Keratinocyte (primary cell): ENCODE data around the gene SMPD3. TPM values are rescaled to one million over a fixed set of nuclear protein-coding genes. Genes with fewer than 3 reads are reported as not detected.

ENCODE experiments used
- DNase-seq: peaks from one replicate; pipeline ENCODE4 v3.0.0-alpha.2; 2011; ENCODE audit warnings: low read depth, missing footprints, low spot score
- FAIRE-seq: peaks from 2 replicates; lab custom pipeline; 2011; peaks lifted over from hg19 to GRCh38; lab: Jason Lieb, UNC
- H2AFZ ChIP-seq: 2 replicates; pipeline ENCODE4 v1.6.0; 2012; ENCODE audit warnings: low read length, control low read depth, inconsistent platforms; ENCODE audit not compliant: control insufficient read depth
- H3K27ac ChIP-seq: 2 replicates; pipeline ENCODE4 v1.5.1; 2011; ENCODE audit warnings: low read length; ENCODE audit not compliant: control insufficient read depth, insufficient read depth
- H3K27me3 ChIP-seq: 3 replicates; pipeline ENCODE4 v1.6.0; 2011; ENCODE audit warnings: low read length; ENCODE audit not compliant: control insufficient read depth, insufficient read depth; ENCODE audit errors: extremely low read depth
- H3K36me3 ChIP-seq, 2 experiments: 2 replicates in 1 of 2; 3 replicates in 1 of 2; pipeline ENCODE4 v1.5.1; 2011; ENCODE audit warnings: low read length in 2 of 2, mild to moderate bottlenecking in 1 of 2; ENCODE audit not compliant: control insufficient read depth in 2 of 2, insufficient read depth in 2 of 2; ENCODE audit errors: extremely low read depth in 1 of 2
- H3K4me1 ChIP-seq: 3 replicates; pipeline ENCODE4 v1.5.1; 2011; ENCODE audit warnings: low read length; ENCODE audit not compliant: control insufficient read depth, insufficient read depth; ENCODE audit errors: extremely low read depth
- H3K4me2 ChIP-seq: 3 replicates; pipeline ENCODE4 v1.6.0; 2011; ENCODE audit warnings: low read depth, low read length; ENCODE audit not compliant: control insufficient read depth, insufficient read depth; ENCODE audit errors: extremely low read depth
- H3K4me3 ChIP-seq, 3 experiments: fragments of 200-600 bp in 1 of 3; sonication (generic) in 1 of 3; 2 replicates in 2 of 3; 3 replicates in 1 of 3; pipeline ENCODE4 v1.5.1; 2011 to 2016; ENCODE audit warnings: low read length in 3 of 3, mild to moderate bottlenecking in 3 of 3, control low read depth in 2 of 3, inconsistent platforms in 1 of 3, low read depth in 1 of 3, mixed read lengths in 1 of 3, mixed run types in 1 of 3, moderate library complexity in 1 of 3; ENCODE audit not compliant: control insufficient read depth in 2 of 3, insufficient read depth in 2 of 3; ENCODE audit errors: extremely low read depth in 1 of 3
- H3K79me2 ChIP-seq: 2 replicates; pipeline ENCODE4 v1.6.0; 2012; ENCODE audit warnings: low read length; ENCODE audit not compliant: control insufficient read depth, insufficient read depth
- H3K9ac ChIP-seq: 3 replicates; pipeline ENCODE4 v1.6.0; 2011; ENCODE audit warnings: low read length; ENCODE audit not compliant: control insufficient read depth, insufficient read depth; ENCODE audit errors: extremely low read depth
- H3K9me1 ChIP-seq: 3 replicates; pipeline ENCODE4 v1.6.0; 2011; ENCODE audit warnings: low read length; ENCODE audit not compliant: control insufficient read depth, insufficient read depth; ENCODE audit errors: extremely low read depth
- H3K9me3 ChIP-seq: 2 replicates; pipeline ENCODE4 v1.5.1; 2012; ENCODE audit warnings: low read depth, low read length; ENCODE audit not compliant: control insufficient read depth
- H4K20me1 ChIP-seq: 3 replicates; pipeline ENCODE4 v1.6.0; 2011; ENCODE audit warnings: low read length; ENCODE audit not compliant: control insufficient read depth, insufficient read depth; ENCODE audit errors: extremely low read depth
- CTCF ChIP-seq, 3 experiments: IDR thresholded peaks in 1 of 3; conservative IDR thresholded peaks in 1 of 3; optimal IDR thresholded peaks in 1 of 3; 2 replicates in 2 of 3; 3 replicates in 1 of 3; pipeline versions ENCODE3 to v1.5.1; 2011; ENCODE audit warnings: low read length in 3 of 3, mild to moderate bottlenecking in 3 of 3, moderate library complexity in 2 of 3, control low read depth in 1 of 3, inconsistent platforms in 1 of 3; ENCODE audit not compliant: insufficient read depth in 2 of 3; ENCODE audit errors: extremely low read depth in 1 of 3
- EZH2 ChIP-seq: IDR thresholded peaks from one replicate; pipeline ENCODE4 v1.6.1; 2012; ENCODE audit warnings: inconsistent platforms, mild to moderate bottlenecking, low read length, moderate library complexity
- dilution Hi-C: fragments of 300-500 bp; cut with MboI; formaldehyde crosslinking; loops from one replicate; pipeline ENCODE4 v1.7.0; 2020; ENCODE audit warnings: low sequenced_read_pairs; ENCODE audit not compliant: extremely low pct_ligation_motif_present
- polyA plus RNA-seq, 5 experiments: library from polyadenylated mRNA; depleted of rRNA in 3 of 5; stranded (reverse) in 3 of 5; stranded (forward) in 1 of 5; unstranded in 1 of 5; fragments of >200 nt; gene quantifications; 1 replicate in 1 of 5; 2 replicates in 3 of 5; 3 replicates in 1 of 5; pipeline versions ENCODE4 v1.2.1 to v1.2.3, GENCODE V29; 2011 to 2012; ENCODE audit warnings: missing spikeins in 2 of 5, low read depth in 1 of 5, low replicate concordance in 1 of 5

SMPD3 gene
- polyA plus RNA-seq, 1 donor (not counting 4 experiments of a cell fraction or from before 2014, with no cell fraction given): 0.34 TPM

DNA sequence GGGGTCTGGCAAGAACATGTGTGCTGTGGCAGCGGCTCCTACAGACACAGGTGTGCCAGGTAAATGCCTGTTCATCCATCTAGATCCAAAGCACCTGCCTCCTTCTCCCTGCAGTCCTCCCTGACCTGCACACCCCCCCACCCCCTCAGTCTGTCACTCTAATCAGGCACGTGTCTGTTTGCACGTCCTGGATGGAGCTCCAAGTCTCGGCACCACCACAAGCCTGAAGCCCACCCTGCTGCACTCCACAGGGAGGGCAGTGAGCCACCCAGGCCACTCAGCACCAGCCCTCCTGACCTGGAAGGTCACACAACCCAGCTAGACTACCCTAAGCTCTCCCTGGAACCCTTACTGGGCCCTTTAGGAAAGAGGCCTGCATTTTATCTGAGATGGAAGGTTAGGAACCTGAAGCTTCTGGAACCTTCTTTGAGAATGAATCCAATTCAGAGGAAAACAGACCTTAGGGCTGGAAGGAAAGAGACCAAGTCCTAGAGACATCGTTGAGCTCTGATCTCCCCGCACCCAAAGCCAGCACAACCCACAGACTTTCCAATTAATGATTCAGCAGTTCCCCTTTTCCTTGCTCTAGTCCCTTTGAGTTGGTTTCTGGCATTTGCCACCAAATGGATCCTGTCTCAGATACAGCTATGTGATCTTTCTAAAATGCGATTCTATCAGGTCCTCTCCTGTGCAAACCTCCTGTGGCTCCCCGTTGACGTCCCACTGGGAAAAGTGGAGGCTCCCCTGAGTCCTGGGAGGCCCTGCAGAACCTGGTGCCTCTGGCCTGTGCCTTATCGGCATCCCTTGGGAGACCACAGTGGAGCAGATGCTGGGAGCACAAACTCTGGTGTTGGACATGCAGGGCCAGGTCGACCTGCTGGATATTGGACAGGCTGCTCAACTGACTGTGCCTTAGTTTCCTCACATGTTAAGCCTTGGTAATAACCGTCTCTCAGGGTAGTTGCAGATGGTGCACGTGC is 69.6 kb downstream of the SMPD3 start:
- no peaks in the 10 kb centered on the region for H3K9me1 ChIP-seq
- H3K4me3 ChIP-seq: no peak overlapping the region
- DNase-seq (no peak), FAIRE-seq (no peak)
- no peak overlapping the region for H3K27ac ChIP-seq
- H2AFZ ChIP-seq: no peak overlapping the region
- peaks cover 12% of the 10 kb centered on the region for H3K27me3 ChIP-seq
- TF ChIP-seq CTCF (optimal IDR thresholded peaks at IDR 0.05 in 1 of 3, IDR thresholded peaks at IDR 0.05 in 1 of 3, conservative IDR thresholded peaks at IDR 0.05 in 1 of 3; ENCODE audit: extremely low read depth in 1 of 3, insufficient read depth in 2 of 3, low read length in 3 of 3) (no peak), EZH2 (no peak)
- no peaks in the 10 kb centered on the region for H3K4me1 ChIP-seq
- no peak overlapping the region for H3K9ac ChIP-seq
- dilution Hi-C loops: no loop called here
- H4K20me1 ChIP-seq: no peaks in the 10 kb centered on the region
- H3K36me3 ChIP-seq: no peaks in the 10 kb centered on the region
- no peaks in the 10 kb centered on the region for H3K79me2 ChIP-seq
- no peaks in the 10 kb centered on the region for H3K9me3 ChIP-seq
- no peak overlapping the region for H3K4me2 ChIP-seq

DNA sequence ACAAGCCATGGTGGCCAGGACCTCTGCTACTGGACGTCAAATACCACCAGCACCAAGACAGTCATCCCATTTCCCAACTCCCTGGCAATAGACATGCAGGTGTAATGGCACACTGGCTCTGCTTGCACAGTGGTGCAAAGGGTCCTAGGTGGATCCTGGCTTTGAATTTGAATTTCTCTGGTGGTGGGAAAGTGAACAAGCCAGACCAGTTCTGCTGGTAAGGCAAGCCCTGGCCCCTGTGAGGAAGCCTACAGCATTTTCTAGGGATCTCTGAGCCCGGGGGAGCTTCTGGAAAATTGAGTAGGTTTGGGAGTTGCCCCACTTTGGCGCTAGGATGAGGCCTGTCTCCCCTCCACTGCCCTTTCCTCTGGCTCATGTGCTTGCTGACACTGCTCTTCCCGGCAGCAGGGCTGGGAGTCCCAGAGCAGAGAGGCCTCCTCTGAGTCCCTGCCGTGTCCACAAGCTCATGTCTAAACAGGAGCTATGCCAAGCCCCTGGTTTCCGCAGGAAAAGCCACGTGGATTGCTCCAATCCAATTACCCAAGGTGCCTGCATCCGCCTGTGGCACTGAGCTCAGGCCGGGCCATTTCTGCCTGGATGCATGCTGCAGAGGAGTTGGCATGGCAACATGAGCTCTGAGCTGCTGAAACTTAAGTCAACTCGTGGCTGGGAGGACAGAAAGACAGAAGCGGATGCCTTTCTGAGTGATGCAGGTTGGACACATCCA is 70.5 kb downstream of the SMPD3 start:
- TF ChIP-seq CTCF (optimal IDR thresholded peaks at IDR 0.05 in 1 of 3, IDR thresholded peaks at IDR 0.05 in 1 of 3, conservative IDR thresholded peaks at IDR 0.05 in 1 of 3; ENCODE audit: extremely low read depth in 1 of 3, insufficient read depth in 2 of 3, low read length in 3 of 3) (no peak), EZH2 (no peak)
- DNase-seq (no peak), FAIRE-seq (no peak)
- Histone ChIP-seq H3K27me3 (peaks cover 19% of the 10 kb centered on the region), H3K4me2 (no peak overlapping the region), H3K4me3 (no peak overlapping the region), H3K9ac (no peak overlapping the region), H3K4me1 (no peaks in the 10 kb centered on the region), H3K9me1 (no peaks in the 10 kb centered on the region), H3K79me2 (no peaks in the 10 kb centered on the region), H3K27ac (no peak overlapping the region), H3K36me3 (no peaks in the 10 kb centered on the region), H2AFZ (no peak overlapping the region), H4K20me1 (no peaks in the 10 kb centered on the region), H3K9me3 (no peaks in the 10 kb centered on the region)
- dilution Hi-C loops: no loop called here
